Esophagus muscularis mucosa (tissue), 4 donors: Measurements from ENCODE around the gene TLX1. TPM values are rescaled to one million over a fixed set of nuclear protein-coding genes. Genes with fewer than 3 reads are reported as not detected.
"Not testable (repeated sequence)": the region's sequence is repeated elsewhere in the genome, so short reads cannot be mapped to it uniquely, and the experiment has no call there.

Source experiments
- DNase-seq: peaks from one replicate; pipeline ENCODE4 v3.0.0-alpha.2; 2017; ENCODE audit errors: extremely low spot score
- H3K27ac ChIP-seq, 4 donors: fragments of 200-600 bp; sonication (generic); replicated peaks in 1 of 4; 1 replicate in 3 of 4; 2 replicates in 1 of 4; pipeline ENCODE4 v1.5.1; 2016 to 2019; ENCODE audit warnings: mild to moderate bottlenecking in 1 of 4
- H3K27me3 ChIP-seq, 4 donors: fragments of 200-600 bp; sonication (generic); one replicate each; pipeline versions ENCODE4 v1.5.1 to v1.6.0; 2016 to 2019
- H3K36me3 ChIP-seq, 4 donors: fragments of 200-600 bp; sonication (generic); one replicate each; pipeline ENCODE4 v1.5.1; 2016 to 2019
- H3K4me1 ChIP-seq, 4 donors: fragments of 200-600 bp; sonication (generic); one replicate each; pipeline ENCODE4 v1.5.1; 2016 to 2019
- H3K4me3 ChIP-seq, 4 donors: fragments of 200-600 bp; sonication (generic); 1 replicate in 2 of 4; 2 replicates in 2 of 4; pipeline ENCODE4 v1.5.1; 2016 to 2019; ENCODE audit warnings: mild to moderate bottlenecking in 4 of 4, moderate library complexity in 1 of 4
- H3K9me3 ChIP-seq, 4 donors: fragments of 200-600 bp; sonication (generic); 1 replicate in 3 of 4; 2 replicates in 1 of 4; pipeline ENCODE4 v1.5.1; 2016 to 2019
- CTCF ChIP-seq, 3 experiments: fragments of 200-600 bp in 2 of 3; fragments of 450-650 bp in 1 of 3; sonication (generic) in 2 of 3; IDR thresholded peaks; one replicate each; pipeline ENCODE4 v1.5.1; 2017 to 2019; ENCODE audit warnings: antibody characterized with exemption in 3 of 3, mild to moderate bottlenecking in 2 of 3, moderate library complexity in 1 of 3
- EP300 ChIP-seq: sonication (generic); formaldehyde crosslinking; IDR thresholded peaks from one replicate; pipeline ENCODE4 v1.6.1; 2017; ENCODE audit warnings: antibody characterized with exemption
- POLR2A ChIP-seq: fragments of 450-650 bp; IDR thresholded peaks from one replicate; pipeline ENCODE4 v1.6.1; 2017; ENCODE audit warnings: antibody characterized with exemption, moderate library complexity, mild to moderate bottlenecking, low read depth
- POLR2AphosphoS5 ChIP-seq, 2 donors: sonication (generic); formaldehyde crosslinking; IDR thresholded peaks; one replicate each; pipeline ENCODE4 v1.6.1; 2017; ENCODE audit warnings: antibody characterized with exemption in 2 of 2
- WGBS: methylation state at CpG from one replicate; pipeline ENCODE4 v1.1.5; 2018; 5-methylcytosine and 5-hydroxymethylcytosine counted together
- intact Hi-C: fragments of 100-400 bp; cut with DNase I; formaldehyde crosslinking; loops from one replicate; pipeline ENCODE4 v1.15.1; 2023
- total RNA-seq, 4 donors: library from RNA; depleted of rRNA; stranded (reverse); fragments of >200 nt; gene quantifications; one replicate each; pipeline versions ENCODE4 v1.1.0 to v1.2.1, GENCODE V29; 2016

Gene TLX1
- total RNA-seq, 4 donors from 2014 or later: not detected

GRCh38 chr10:101146392-101147251 is 15.5 kb downstream of the TLX1 start:
- TF ChIP-seq POLR2A (no peak), EP300 (no peak), POLR2AphosphoS5 (IDR thresholded peaks at IDR 0.05) (no peak), CTCF (IDR thresholded peaks at IDR 0.05) (no peak)
- no peaks in the 10 kb centered on the region for H3K36me3 ChIP-seq
- WGBS: 2% methylated on average over 29 of the region's 55 CpGs
- H3K4me3 ChIP-seq: no peak overlapping the region
- peaks cover 0 to 11% (median 8%) of the 10 kb centered on the region in 4 donors for H3K9me3 ChIP-seq
- H3K27ac ChIP-seq: no peak overlapping the region
- H3K27me3 ChIP-seq: peaks cover 7 to 100% (median 59%) of the 10 kb centered on the region in 4 donors
- intact Hi-C loops: no loop called here
- peaks cover 7 to 27% (median 21%) of the 10 kb centered on the region in 4 donors for H3K4me1 ChIP-seq
- DNase-seq: no peak

GRCh38 chr10:101151395-101151794 is 20.3 kb downstream of the TLX1 start:
- DNase-seq: no peak
- Histone ChIP-seq H3K27ac (no peak overlapping the region), H3K27me3 (peaks cover 0 to 96% (median 21%) of the 10 kb centered on the region in 4 donors), H3K36me3 (no peaks in the 10 kb centered on the region), H3K4me3 (no peak overlapping the region), H3K9me3 (peaks cover 0 to 11% (median 8%) of the 10 kb centered on the region in 4 donors), H3K4me1 (peaks cover 0 to 8% (median 8%) of the 10 kb centered on the region in 4 donors)
- TF ChIP-seq CTCF (IDR thresholded peaks at IDR 0.05) (no peak), POLR2A (no peak), POLR2AphosphoS5 (IDR thresholded peaks at IDR 0.05) (no peak), EP300 (no peak)
- intact Hi-C loops: no loop called here
- WGBS: 53% methylated on average over 4 of the region's 4 CpGs

- no peaks in the 10 kb centered on the region for H3K4me1 ChIP-seq
- DNase-seq: no peak
- no peaks in the 10 kb centered on the region for H3K36me3 ChIP-seq
- H3K27ac ChIP-seq: no peak overlapping the region
- peaks cover 0 to 11% (median 8%) of the 10 kb centered on the region in 4 donors for H3K9me3 ChIP-seq
- peaks cover 0 to 96% (median 12%) of the 10 kb centered on the region in 4 donors for H3K27me3 ChIP-seq
- intact Hi-C loops: no loop called here
- TF ChIP-seq CTCF (IDR thresholded peaks at IDR 0.05) (no peak), POLR2AphosphoS5 (IDR thresholded peaks at IDR 0.05) (no peak), EP300 (no peak), POLR2A (no peak)
- 81% methylated on average over 3 of the region's 3 CpGs for WGBS
- H3K4me3 ChIP-seq: no peak overlapping the region
Measured at GRCh38 chr10:101152316-101152715, 21.2 kb downstream of the TLX1 start.

- H3K4me1 ChIP-seq, H3K9me3 ChIP-seq, H3K27ac ChIP-seq, H3K36me3 ChIP-seq, DNase-seq, intact Hi-C loops, H3K4me3 ChIP-seq: not testable (repeated sequence)
- WGBS: 89% methylated on average over 5 of the region's 5 CpGs
- peaks cover 0 to 96% (median under 1%) of the 10 kb centered on the region in 4 donors for H3K27me3 ChIP-seq
Measured at GRCh38 chr10:101154506-101154905, 23.4 kb downstream of the TLX1 start.

GRCh38 chr10:101155896-101156295 is 24.8 kb downstream of the TLX1 start:
- DNase-seq: no peak
- H3K4me1 ChIP-seq: no peaks in the 10 kb centered on the region
- WGBS: 43% methylated on average over 3 of the region's 3 CpGs
- no peak for TF ChIP-seq EP300
- no peak for TF ChIP-seq POLR2AphosphoS5 (IDR thresholded peaks at IDR 0.05)
- no peak for TF ChIP-seq CTCF (IDR thresholded peaks at IDR 0.05)
- TF ChIP-seq POLR2A: no peak
- intact Hi-C loops: no loop called here
- no peaks in the 10 kb centered on the region for H3K36me3 ChIP-seq
- H3K4me3 ChIP-seq: no peak overlapping the region
- no peaks in the 10 kb centered on the region for H3K9me3 ChIP-seq
- H3K27ac ChIP-seq: no peak overlapping the region
- H3K27me3 ChIP-seq: peaks cover 0 to 94% (median 0%) of the 10 kb centered on the region in 4 donors
